Heart right ventricle (tissue), 16 donors: ENCODE measurements around the gene SH2D3A. TPM values are rescaled to one million over a fixed set of nuclear protein-coding genes. Genes with fewer than 3 reads are reported as not detected.

Experiments
- ATAC-seq, 8 donors: fragments of 200-7000 bp; cut with Tn5 transposase; one replicate each; pipeline ENCODE4 v1.9.1; 2020; ENCODE audit warnings: mild to moderate bottlenecking in 8 of 8, moderate library complexity in 8 of 8, moderate number of reproducible peaks in 1 of 8
- DNase-seq, 2 donors: peaks; one replicate each; pipeline ENCODE4 v3.0.0-alpha.2; 2020
- H3K27ac ChIP-seq, 10 donors: fragments of 200-600 bp; sonication (generic) in 2 of 10; one replicate each; pipeline versions ENCODE4 v1.5.0 to v1.8.0; 2020 to 2022; ENCODE audit warnings: mild to moderate bottlenecking in 3 of 10
- H3K27me3 ChIP-seq, 7 donors: fragments of 200-600 bp; one replicate each; pipeline ENCODE4 v1.8.0; 2021 to 2022; ENCODE audit warnings: mild to moderate bottlenecking in 2 of 7
- H3K36me3 ChIP-seq, 9 donors: fragments of 200-600 bp; sonication (generic) in 1 of 9; one replicate each; pipeline versions ENCODE4 v1.5.0 to v1.8.0; 2020 to 2022; ENCODE audit warnings: mild to moderate bottlenecking in 2 of 9
- H3K4me1 ChIP-seq, 9 donors: fragments of 200-600 bp; sonication (generic) in 1 of 9; one replicate each; pipeline versions ENCODE4 v1.5.0 to v1.8.0; 2020 to 2022; ENCODE audit warnings: mild to moderate bottlenecking in 4 of 9
- H3K4me3 ChIP-seq, 10 donors: fragments of 200-600 bp; sonication (generic) in 2 of 10; one replicate each; pipeline versions ENCODE4 v1.5.0 to v1.8.0; 2020 to 2022; ENCODE audit warnings: mild to moderate bottlenecking in 7 of 10, moderate library complexity in 2 of 10
- H3K9me3 ChIP-seq, 11 donors: fragments of 200-600 bp in 10 of 11; sonication (generic) in 2 of 11; one replicate each; pipeline versions ENCODE4 v1.5.0 to v1.8.0; 2013 to 2022; ENCODE audit warnings: mild to moderate bottlenecking in 2 of 11, control low read depth in 1 of 11, moderate library complexity in 1 of 11
- CTCF ChIP-seq, 9 donors: fragments of 200-600 bp; sonication (generic) in 2 of 9; IDR thresholded peaks; one replicate each; pipeline versions ENCODE4 v1.5.0 to v1.8.0; 2021 to 2022; ENCODE audit warnings: antibody characterized with exemption in 9 of 9, mild to moderate bottlenecking in 5 of 9, moderate library complexity in 1 of 9
- WGBS, 2 donors: extraction: QIAGEN DNeasy Blood & Tissue Kit; methylation state at CpG; one replicate each; pipeline ENCODE4 v1.1.7; 2013; ENCODE audit warnings: inconsistent platforms in 1 of 2; 5-methylcytosine and 5-hydroxymethylcytosine counted together
- intact Hi-C, 10 donors: fragments of 100-400 bp; cut with DNase I; formaldehyde crosslinking; loops; one replicate each; pipeline versions ENCODE4 v1.11.1 to v1.14.2; 2022
- polyA plus RNA-seq, 2 donors: library from polyadenylated mRNA; stranded (reverse); fragments of 200-250 nt; gene quantifications; one replicate each; pipeline ENCODE4 v1.2.3, GENCODE V29; 2013
- total RNA-seq, 10 donors: library from RNA; stranded (reverse); fragmentation: NEBNext Ultra II Directional in 3 of 10; extraction: Animal tissue kit (Norgen Biotek cat#: 25700) in 3 of 10; gene quantifications; one replicate each; pipeline versions ENCODE4 v1.2.1 to v1.2.4, GENCODE V29; 2021 to 2023
- donor health status: Arrhythmogenic right ventricular cardiomyopathy.
- donor health status: ischemic (EF 13 %, LVEDD 7.1; RV severe dilation, severe dysfunction).
- donor health status: healthy with polysubstance abuse.
- donor health status: DM: no; HTN: yes; CAD: no.
- donor health status: DM: no; HTN: no; CAD: no.
- donor health status: ischemic (EF 25% LVEDD 6.9; RV normal size, moderate dysfunction).
- donor health status: ischemic (EF 25% LVEDD 5.7; RV mildly dilated, moderate dysfunction).
- donor health status: healthy.
- donor health status: DM: yes; HTN: yes; CAD: no.
- donor health status: Ischemic cardiomyopathy.
- donor health status: ischemic (EF 35%, LVEDD 5.7; RV mildly dilated, moderate dysfunction).
- donor health status: nonischemic (EF 11% LVEDD 7.7; RV severe dilation, severe dysfunction).
- donor health status: DM: yes; HTN: yes; CAD: no.
- donor health status: PGD.
- donor health status: ischemic (EF 29% LVEDD 5.4; RV normal size, mild dysfunction).
- donor health status: nonischemic (EF 23%, LVEDD 6.1; RV moderate dilation, normal function).

The SH2D3A gene
- total and polyA plus RNA-seq, 12 donors = 0.16 to 0.79 (median 0.36) TPM; not detected in 5

GRCh38 chr19:6794686-6795431, 27.6 kb upstream of the SH2D3A start:
- H3K36me3 ChIP-seq = no peaks in the 10 kb centered on the region
- H3K4me3 ChIP-seq = no peak overlapping the region
- ATAC-seq (no peak), DNase-seq (no peak)
- H3K4me1 ChIP-seq = peaks cover 0 to 18% (median 0%) of the 10 kb centered on the region in 9 donors
- WGBS, 2 donors = 66 to 80% methylated on average over 13 of the region's 13 CpGs
- intact Hi-C loops = no loop called here
- peaks cover 0 to 31% (median 5%) of the 10 kb centered on the region in 7 donors for H3K27me3 ChIP-seq
- no peak overlapping the region for H3K27ac ChIP-seq
- peaks cover 0 to 15% (median 5%) of the 10 kb centered on the region in 11 donors for H3K9me3 ChIP-seq
- no peak for TF ChIP-seq CTCF (IDR thresholded peaks at IDR 0.05)

DNA sequence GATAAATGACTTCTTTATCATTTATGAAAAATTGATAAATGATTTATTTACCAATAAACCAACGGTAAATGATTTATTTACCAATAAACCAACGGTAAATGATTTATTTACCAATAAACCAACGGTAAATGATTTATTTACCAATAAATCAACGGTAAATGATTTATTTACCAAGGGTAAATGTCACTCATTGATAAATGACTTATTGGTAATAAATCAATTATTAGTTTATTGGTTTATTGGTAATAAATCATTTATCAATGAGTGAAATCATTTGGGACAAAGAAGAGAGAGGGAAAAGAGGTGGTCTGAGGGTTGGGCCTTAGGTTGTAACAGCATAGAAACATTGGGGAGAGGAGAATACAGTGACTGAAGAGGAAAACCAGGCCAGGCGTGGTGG, 26.7 kb upstream of the SH2D3A start:
- H3K27ac ChIP-seq = no peak overlapping the region
- no peak overlapping the region for H3K4me3 ChIP-seq
- no peak for ATAC-seq
- H3K27me3 ChIP-seq = peaks cover 0 to 30% (median 0%) of the 10 kb centered on the region in 7 donors
- H3K4me1 ChIP-seq = peaks cover 0 to 16% (median 0%) of the 10 kb centered on the region in 9 donors
- no peak for DNase-seq
- peaks cover 0 to 15% (median 5%) of the 10 kb centered on the region in 11 donors for H3K9me3 ChIP-seq
- no peak for TF ChIP-seq CTCF (IDR thresholded peaks at IDR 0.05)
- intact Hi-C loops = no loop called here
- H3K36me3 ChIP-seq = no peaks in the 10 kb centered on the region
- 91 to 93% methylated on average over 5 of the region's 5 CpGs for WGBS, 2 donors

DNA sequence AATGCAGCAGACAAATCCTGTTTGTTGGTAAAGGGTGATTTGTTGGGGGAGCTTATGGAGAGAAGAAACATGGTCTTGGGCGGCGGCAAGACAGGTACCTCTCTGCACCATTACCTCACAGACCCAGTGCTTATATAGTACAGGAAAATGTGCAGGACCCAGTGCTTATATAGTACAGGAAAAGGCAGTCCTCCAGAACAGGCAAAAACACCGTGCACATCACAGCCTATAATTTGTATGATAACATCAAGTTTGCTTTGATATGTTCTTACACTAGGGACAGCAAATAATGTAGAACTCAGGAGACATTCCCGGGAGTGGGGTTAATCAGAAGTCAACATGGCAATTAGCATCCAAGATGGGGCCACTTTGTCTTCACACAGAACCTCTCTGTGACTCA, 26.2 kb upstream of the SH2D3A start:
- TF ChIP-seq CTCF (IDR thresholded peaks at IDR 0.05) = no peak
- Histone ChIP-seq H3K36me3 (no peaks in the 10 kb centered on the region), H3K4me1 (peaks cover 0 to 16% (median 0%) of the 10 kb centered on the region in 9 donors), H3K9me3 (peaks cover 0 to 15% (median 5%) of the 10 kb centered on the region in 11 donors), H3K27me3 (peaks cover 0 to 24% (median 0%) of the 10 kb centered on the region in 7 donors), H3K4me3 (no peak overlapping the region), H3K27ac (no peak overlapping the region)
- 72 to 84% methylated on average over 4 of the region's 4 CpGs for WGBS, 2 donors
- ATAC-seq = no peak
- intact Hi-C loops = no loop called here
- DNase-seq = no peak

GRCh38 chr19:6791237-6791636, 24.0 kb upstream of the SH2D3A start:
- 58 to 64% methylated on average over 6 of the region's 6 CpGs for WGBS, 2 donors

More at GRCh38 chr19:6791237-6791636, 24.0 kb upstream of the SH2D3A start:
- H3K4me3 ChIP-seq = no peak overlapping the region
- peaks cover 0 to 15% (median 5%) of the 10 kb centered on the region in 11 donors for H3K9me3 ChIP-seq
- ATAC-seq = no peak
- no peaks in the 10 kb centered on the region for H3K4me1 ChIP-seq
- intact Hi-C loops = no loop called here
- H3K36me3 ChIP-seq = no peaks in the 10 kb centered on the region
- no peak for DNase-seq
- no peak for TF ChIP-seq CTCF (IDR thresholded peaks at IDR 0.05)
- H3K27ac ChIP-seq = no peak overlapping the region
- peaks cover 0 to 14% (median 4%) of the 10 kb centered on the region in 7 donors for H3K27me3 ChIP-seq
